A549 (cell line): ENCODE measurements around the gene ENO2.

ENCODE experiments used
- CTCF ChIP-seq: fragments of >200 bp; sonication (Bioruptor Twin); formaldehyde crosslinking; IDR thresholded peaks from 3 replicates; pipeline ENCODE4 v1.5.1; 2016
- RFX5 ChIP-seq: fragments of 450-650 bp; IDR thresholded peaks from 2 replicates; pipeline ENCODE4 v1.7.1; 2014; ENCODE audit warnings: antibody characterized with exemption, mild to moderate bottlenecking, moderate library complexity
- USF2 ChIP-seq: fragments of 450-650 bp; IDR thresholded peaks from 2 replicates; pipeline ENCODE4 v1.6.1; 2014; ENCODE audit warnings: antibody characterized with exemption
- ZC3H11A ChIP-seq: fragments of 450-650 bp; IDR thresholded peaks from 2 replicates; pipeline ENCODE4 v1.6.1; 2014; ENCODE audit warnings: antibody characterized with exemption, mild to moderate bottlenecking

GRCh38 chr12:6941267-6941666 lies 26.9 kb downstream of the ENO2 start:
- TF ChIP-seq CTCF, result no peak
- TF ChIP-seq ZC3H11A, result no peak
- TF ChIP-seq RFX5, result no peak
- no peak for TF ChIP-seq USF2
